ENCODE results near the gene CHRNG.

CHRNG gene

DNA sequence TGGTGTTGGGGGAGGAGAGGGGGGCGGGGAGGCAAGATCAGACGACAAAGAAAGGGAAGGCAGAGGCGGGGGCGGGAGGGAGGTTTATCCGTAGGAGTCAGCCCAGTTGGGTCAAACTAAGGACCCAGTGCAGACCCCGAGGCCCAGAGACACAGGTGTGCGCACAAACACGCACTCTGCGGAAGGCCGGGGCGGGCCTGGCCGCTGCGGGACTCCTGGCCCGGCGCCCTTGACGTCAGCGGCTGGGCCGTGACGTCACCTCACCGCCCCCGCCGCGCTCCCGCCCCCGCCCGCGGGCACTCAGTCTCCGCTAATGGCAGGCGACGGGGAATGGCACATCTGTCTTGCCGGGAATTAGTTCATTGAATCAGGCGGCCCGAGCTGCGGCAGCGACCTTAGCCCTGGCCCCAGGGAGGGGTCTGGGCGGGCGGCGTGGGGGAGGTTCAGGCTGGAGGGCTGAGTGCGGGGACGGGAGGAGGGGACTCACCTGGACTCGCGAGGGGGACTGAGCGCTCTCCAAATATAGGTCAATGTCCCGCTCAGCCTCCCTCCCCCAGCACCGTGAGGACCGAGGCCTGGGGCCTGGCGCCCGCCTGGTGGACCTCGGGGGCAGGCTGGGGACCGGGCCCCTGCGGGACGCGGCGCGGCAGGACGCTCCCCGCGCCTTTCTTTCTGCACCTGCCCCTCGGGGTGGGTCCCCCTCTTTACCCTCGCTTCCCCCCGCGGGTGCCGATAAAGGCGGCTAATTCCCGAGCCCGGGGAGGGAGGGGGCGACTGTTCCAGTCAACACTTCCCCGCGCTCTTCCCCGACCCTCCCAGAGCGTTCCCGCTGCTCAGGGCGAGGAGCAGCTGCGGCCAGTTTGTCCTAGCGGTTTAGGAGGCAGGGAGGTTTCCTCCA is 36.3 kb upstream of the CHRNG start:
- Histone ChIP-seq H3K27ac (no peak overlapping the region), H3K36me3 (no peaks in the 10 kb centered on the region), H3K4me1 (ENCODE audit: control insufficient read depth in 1 of 2, insufficient read depth in 1 of 2, low read depth in 1 of 2, low read length in 1 of 2) (no peaks in the 10 kb centered on the region), H3K9me3 (no peaks in the 10 kb centered on the region), H3K4me3 (ENCODE audit: low read depth in 1 of 2, low read length in 1 of 2) (no peak overlapping the region), H3K27me3 (peaks cover 98% of the 10 kb centered on the region)
- TF ChIP-seq, protein P1, sequence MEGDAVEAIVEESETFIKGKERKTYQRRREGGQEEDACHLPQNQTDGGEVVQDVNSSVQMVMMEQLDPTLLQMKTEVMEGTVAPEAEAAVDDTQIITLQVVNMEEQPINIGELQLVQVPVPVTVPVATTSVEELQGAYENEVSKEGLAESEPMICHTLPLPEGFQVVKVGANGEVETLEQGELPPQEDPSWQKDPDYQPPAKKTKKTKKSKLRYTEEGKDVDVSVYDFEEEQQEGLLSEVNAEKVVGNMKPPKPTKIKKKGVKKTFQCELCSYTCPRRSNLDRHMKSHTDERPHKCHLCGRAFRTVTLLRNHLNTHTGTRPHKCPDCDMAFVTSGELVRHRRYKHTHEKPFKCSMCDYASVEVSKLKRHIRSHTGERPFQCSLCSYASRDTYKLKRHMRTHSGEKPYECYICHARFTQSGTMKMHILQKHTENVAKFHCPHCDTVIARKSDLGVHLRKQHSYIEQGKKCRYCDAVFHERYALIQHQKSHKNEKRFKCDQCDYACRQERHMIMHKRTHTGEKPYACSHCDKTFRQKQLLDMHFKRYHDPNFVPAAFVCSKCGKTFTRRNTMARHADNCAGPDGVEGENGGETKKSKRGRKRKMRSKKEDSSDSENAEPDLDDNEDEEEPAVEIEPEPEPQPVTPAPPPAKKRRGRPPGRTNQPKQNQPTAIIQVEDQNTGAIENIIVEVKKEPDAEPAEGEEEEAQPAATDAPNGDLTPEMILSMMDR (IDR thresholded peaks at IDR 0.05), result no peak

DNA sequence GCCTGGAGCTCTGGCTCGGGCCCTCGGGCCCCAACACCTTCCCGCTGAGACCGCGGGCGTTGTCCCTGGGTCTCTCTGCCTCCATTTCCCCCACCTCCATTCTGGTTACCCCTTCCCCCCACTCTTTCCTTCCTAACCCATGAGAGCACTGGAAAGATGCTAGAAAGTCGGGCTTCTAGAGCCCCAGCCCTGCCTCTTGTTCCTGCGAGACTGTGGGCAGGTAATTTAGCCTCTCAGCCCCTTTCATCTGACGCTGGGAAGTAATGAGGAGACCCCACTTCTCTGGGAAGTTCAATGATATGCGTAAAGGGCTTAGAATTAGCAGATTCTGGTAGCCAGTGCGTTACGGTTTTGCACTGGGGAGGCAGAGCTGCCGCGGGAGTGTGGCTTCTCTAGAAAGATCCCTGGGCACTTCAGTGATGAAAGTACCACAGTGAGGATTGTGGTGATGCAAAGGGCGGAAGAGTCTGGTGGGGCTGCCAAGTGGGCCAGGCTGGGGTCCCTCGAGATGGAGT is 35.6 kb upstream of the CHRNG start:
- Histone ChIP-seq H3K4me1 (ENCODE audit: control insufficient read depth in 1 of 2, insufficient read depth in 1 of 2, low read depth in 1 of 2, low read length in 1 of 2) (no peaks in the 10 kb centered on the region), H3K27me3 (peaks cover 91% of the 10 kb centered on the region), H3K36me3 (no peaks in the 10 kb centered on the region), H3K4me3 (ENCODE audit: low read depth in 1 of 2, low read length in 1 of 2) (no peak overlapping the region), H3K27ac (no peak overlapping the region), H3K9me3 (no peaks in the 10 kb centered on the region)
- TF ChIP-seq, protein P1 (IDR thresholded peaks at IDR 0.05), result no peak

DNA sequence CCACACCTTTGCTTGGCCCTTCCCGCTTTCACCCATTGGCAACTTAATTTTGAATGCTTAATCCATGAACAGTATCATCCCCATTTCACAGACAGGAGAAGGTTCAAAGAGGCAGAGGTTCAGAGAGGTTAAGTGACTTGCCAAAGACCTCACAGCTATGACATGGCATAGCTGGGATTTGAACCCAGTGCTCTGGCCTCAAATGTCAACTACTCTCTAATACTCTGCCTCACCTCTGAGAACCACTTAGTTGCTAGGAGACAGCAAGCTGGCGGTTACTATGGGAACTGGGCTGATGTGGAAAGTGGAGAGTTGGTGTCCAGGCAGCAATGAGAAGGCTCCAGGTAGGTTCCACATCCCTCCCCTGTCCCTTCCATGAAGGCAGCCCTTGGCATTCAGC is 35.1 kb upstream of the CHRNG start:
- Histone ChIP-seq H3K36me3 (no peaks in the 10 kb centered on the region), H3K27me3 (peaks cover 86% of the 10 kb centered on the region), H3K27ac (no peak overlapping the region), H3K9me3 (no peaks in the 10 kb centered on the region), H3K4me3 (ENCODE audit: low read depth in 1 of 2, low read length in 1 of 2) (no peak overlapping the region), H3K4me1 (ENCODE audit: control insufficient read depth in 1 of 2, insufficient read depth in 1 of 2, low read depth in 1 of 2, low read length in 1 of 2) (no peaks in the 10 kb centered on the region)
- TF ChIP-seq, protein P1 (IDR thresholded peaks at IDR 0.05), result no peak

DNA sequence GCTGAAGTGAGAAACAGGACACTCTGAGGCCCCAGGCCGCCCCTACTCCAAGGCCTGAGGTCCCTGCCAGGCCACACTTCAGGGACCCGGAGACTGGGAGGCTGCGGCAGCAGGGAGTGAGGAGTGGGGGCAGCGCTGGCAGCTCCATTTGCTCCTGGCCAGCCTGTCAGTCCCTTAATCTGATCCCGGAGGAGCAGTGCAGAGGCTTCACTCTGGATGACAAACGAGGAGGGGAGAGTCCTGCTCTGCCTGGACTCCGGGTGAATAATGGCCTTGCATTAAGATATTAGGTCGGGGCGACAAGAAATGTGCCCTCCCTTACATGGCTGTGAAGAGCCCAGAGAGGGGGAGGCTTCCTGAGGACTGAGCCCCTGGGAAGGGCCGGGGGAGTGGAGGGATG is 33.6 kb upstream of the CHRNG start:
- Histone ChIP-seq H3K36me3 (no peaks in the 10 kb centered on the region), H3K9me3 (no peaks in the 10 kb centered on the region), H3K4me1 (ENCODE audit: control insufficient read depth in 1 of 2, insufficient read depth in 1 of 2, low read depth in 1 of 2, low read length in 1 of 2) (no peaks in the 10 kb centered on the region), H3K27me3 (peaks cover 71% of the 10 kb centered on the region), H3K27ac (no peak overlapping the region), H3K4me3 (ENCODE audit: low read depth in 1 of 2, low read length in 1 of 2) (no peak overlapping the region)
- TF ChIP-seq, protein P1 (IDR thresholded peaks at IDR 0.05), result no peak

DNA sequence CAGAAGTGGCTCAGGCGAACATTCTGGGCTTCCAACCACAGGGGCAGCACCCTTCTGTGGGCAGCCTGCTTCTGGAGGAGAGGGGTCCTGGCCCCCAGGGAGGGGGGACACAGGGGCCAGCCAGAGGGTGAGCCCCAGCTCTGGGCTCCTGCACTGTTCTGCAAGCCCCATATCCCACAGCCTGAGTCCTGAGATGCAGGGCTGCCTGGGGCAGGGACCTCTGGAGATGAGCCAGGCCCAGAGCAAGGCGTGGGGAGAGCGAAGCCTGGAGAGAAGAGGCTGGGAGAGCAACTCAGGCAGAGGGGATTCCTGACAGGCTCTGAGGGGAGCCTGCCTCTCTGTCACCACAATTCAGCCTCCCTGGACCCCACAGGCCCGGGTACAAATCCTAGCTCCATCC is 32.8 kb upstream of the CHRNG start:
- H3K9me3 ChIP-seq, result no peaks in the 10 kb centered on the region
- H3K4me3 ChIP-seq (ENCODE audit: low read depth in 1 of 2, low read length in 1 of 2), result no peak overlapping the region
- H3K27me3 ChIP-seq, result peaks cover 68% of the 10 kb centered on the region
- no peaks in the 10 kb centered on the region for H3K36me3 ChIP-seq
- H3K27ac ChIP-seq, result no peak overlapping the region
- TF ChIP-seq, protein P1 (IDR thresholded peaks at IDR 0.05), result no peak
- no peaks in the 10 kb centered on the region for H3K4me1 ChIP-seq (ENCODE audit: control insufficient read depth in 1 of 2, insufficient read depth in 1 of 2, low read depth in 1 of 2, low read length in 1 of 2)
